ENCODE data around the gene ANKRD34B.

The ANKRD34B gene

DNA sequence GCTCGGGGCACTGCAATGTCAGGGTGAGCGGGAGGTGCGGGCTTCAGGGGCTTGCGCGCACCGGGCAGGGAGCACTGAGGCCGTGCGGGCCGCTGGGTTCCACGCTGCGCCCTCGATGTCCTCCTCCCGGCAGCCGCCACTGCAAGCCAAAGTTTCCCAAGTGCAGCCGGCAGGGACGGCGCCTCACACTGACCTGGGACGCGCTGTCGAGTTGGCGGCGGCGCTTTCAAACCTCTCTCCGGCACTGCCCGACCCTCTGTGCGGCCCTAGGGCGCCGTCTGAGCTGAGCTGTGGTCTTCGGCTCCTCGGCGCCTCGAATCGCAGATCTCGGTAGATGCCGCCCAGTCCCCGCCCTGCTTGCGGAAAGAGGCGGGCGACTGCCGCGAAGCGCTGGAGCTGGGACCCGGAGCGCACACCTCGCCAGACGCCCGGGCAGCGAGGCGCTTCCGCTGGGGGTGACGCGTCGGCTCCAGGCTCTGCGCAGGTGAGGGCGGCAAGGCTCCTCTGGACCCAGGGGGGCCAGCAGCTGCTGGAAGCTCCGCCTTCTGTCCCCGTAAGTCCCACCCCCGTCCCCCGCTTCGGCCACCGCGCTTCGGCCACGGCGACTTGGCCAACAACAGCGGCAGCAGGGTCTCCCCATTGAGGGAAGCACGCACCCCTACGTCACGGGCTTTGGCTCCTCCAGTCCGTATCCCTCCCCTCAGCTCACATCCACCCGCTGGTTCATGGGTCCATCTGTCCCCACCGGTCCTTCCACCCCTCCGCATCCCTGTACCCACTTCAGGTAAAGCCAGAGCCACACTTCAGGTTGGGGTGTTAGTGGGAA is at the start of gene ANKRD34B:
TSS of gene ANKRD34B (minus strand) at position 320 of the 826 bp plus-strand sequence. CDS start 10,261 bp downstream, outside the sequence.
- peaks cover 0 to 27% of the 10 kb centered on the region in 2 donors for H3K27me3 ChIP-seq (ENCODE audit: control insufficient read depth in 1 of 2, insufficient read depth in 2 of 2, low read length in 2 of 2)
- H3K4me1 ChIP-seq (ENCODE audit: insufficient read depth, low read length), result no peaks in the 10 kb centered on the region
- H3K9me3 ChIP-seq (ENCODE audit: low read length), result no peaks in the 10 kb centered on the region
- H3K36me3 ChIP-seq (ENCODE audit: insufficient read depth, low read length), result no peaks in the 10 kb centered on the region
- no peak within 1 kb of the TSS for H3K27ac ChIP-seq (ENCODE audit: low read depth, low read length)
- H3K9ac ChIP-seq (ENCODE audit: low read length), result no peak within 1 kb of the TSS
- H3K4me3 ChIP-seq (ENCODE audit: low read depth in 1 of 2, low read length in 2 of 2), result no peak within 1 kb of the TSS

- H3K9ac ChIP-seq (ENCODE audit: low read length), result no peak overlapping the region
- no peaks in the 10 kb centered on the region for H3K9me3 ChIP-seq (ENCODE audit: low read length)
- H3K4me3 ChIP-seq (ENCODE audit: low read depth in 1 of 2, low read length in 2 of 2), result no peak overlapping the region
These were observed 49.0 kb upstream of the ANKRD34B start for GRCh38 chr5:80619086-80619485.

DNA sequence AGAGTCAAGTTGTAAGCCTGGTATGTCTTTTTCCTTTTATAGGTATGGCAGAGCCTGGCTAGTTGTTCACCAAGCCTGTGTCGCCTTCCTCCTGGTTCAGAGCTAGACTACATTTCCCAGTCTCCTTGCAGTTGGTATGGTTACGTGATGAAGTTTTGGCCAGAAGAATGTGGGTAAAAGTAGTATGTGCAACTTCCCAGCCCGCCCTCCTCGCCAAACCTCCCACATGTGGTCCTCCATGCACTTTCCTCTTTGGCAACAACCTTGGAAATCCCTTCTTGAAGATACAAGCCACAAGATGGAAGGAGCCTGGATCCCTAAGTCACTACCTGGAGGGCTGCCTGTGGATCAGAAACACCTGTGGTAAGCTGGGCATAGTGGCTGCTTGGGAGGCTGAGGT is 48.4 kb upstream of the ANKRD34B start:
- no peaks in the 10 kb centered on the region for H3K36me3 ChIP-seq (ENCODE audit: insufficient read depth, low read length)
- no peak overlapping the region for H3K27ac ChIP-seq (ENCODE audit: low read depth, low read length)
- H3K27me3 ChIP-seq (ENCODE audit: control insufficient read depth in 1 of 2, insufficient read depth in 2 of 2, low read length in 2 of 2), result no peaks in the 10 kb centered on the region
- no peak overlapping the region for H3K4me3 ChIP-seq (ENCODE audit: low read depth in 1 of 2, low read length in 2 of 2)
- H3K9ac ChIP-seq (ENCODE audit: low read length), result no peak overlapping the region
- no peaks in the 10 kb centered on the region for H3K4me1 ChIP-seq (ENCODE audit: insufficient read depth, low read length)
- no peaks in the 10 kb centered on the region for H3K9me3 ChIP-seq (ENCODE audit: low read length)

More at GRCh38 chr5:80619086-80619485, 49.0 kb upstream of the ANKRD34B start:
- no peak overlapping the region for H3K27ac ChIP-seq (ENCODE audit: low read depth, low read length)
- H3K36me3 ChIP-seq (ENCODE audit: insufficient read depth, low read length), result no peaks in the 10 kb centered on the region
- H3K27me3 ChIP-seq (ENCODE audit: control insufficient read depth in 1 of 2, insufficient read depth in 2 of 2, low read length in 2 of 2), result no peaks in the 10 kb centered on the region
- no peaks in the 10 kb centered on the region for H3K4me1 ChIP-seq (ENCODE audit: insufficient read depth, low read length)

DNA sequence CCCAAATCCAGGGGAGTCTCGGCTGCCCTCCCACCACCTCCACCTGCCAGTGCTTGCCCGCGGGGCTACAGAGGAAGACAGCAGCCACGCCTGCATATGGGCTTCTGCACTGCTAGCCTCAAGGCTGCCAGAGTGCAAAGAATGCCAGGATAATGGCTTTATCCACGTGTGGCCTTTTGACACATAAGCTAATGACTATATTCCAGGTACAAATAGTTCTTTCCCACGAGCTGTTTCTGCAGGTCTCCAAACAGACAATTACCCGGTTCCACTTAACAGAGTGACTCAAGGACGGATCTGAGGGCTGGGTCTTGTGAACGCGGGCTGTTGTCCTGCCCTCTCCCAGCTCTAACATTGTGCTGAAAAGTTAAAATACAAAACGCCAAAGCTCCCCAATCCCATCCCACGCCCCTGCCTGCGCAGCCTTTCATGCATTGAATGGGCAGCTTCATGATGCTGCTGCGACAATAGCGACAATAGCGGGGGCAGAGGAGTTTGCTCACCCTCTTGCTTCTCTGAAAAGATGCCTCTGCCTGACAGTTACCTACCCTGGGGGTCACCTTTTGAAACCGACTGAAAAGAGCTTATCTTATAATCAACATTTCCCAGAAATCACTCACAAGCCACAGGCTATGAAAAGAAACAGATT is 45.3 kb upstream of the ANKRD34B start:
- Histone ChIP-seq H3K27me3 (ENCODE audit: control insufficient read depth in 1 of 2, insufficient read depth in 2 of 2, low read length in 2 of 2) (no peaks in the 10 kb centered on the region), H3K27ac (ENCODE audit: low read depth, low read length) (no peak overlapping the region), H3K4me1 (ENCODE audit: insufficient read depth, low read length) (no peaks in the 10 kb centered on the region), H3K9ac (ENCODE audit: low read length) (no peak overlapping the region), H3K4me3 (ENCODE audit: low read depth in 1 of 2, low read length in 2 of 2) (no peak overlapping the region), H3K36me3 (ENCODE audit: insufficient read depth, low read length) (no peaks in the 10 kb centered on the region), H3K9me3 (ENCODE audit: low read length) (no peaks in the 10 kb centered on the region)

GRCh38 chr5:80609692-80610091 is 39.6 kb upstream of the ANKRD34B start:
- H3K9me3 ChIP-seq (ENCODE audit: low read length), result no peaks in the 10 kb centered on the region
- H3K4me3 ChIP-seq (ENCODE audit: low read depth in 1 of 2, low read length in 2 of 2), result no peak overlapping the region
- no peaks in the 10 kb centered on the region for H3K27me3 ChIP-seq (ENCODE audit: control insufficient read depth in 1 of 2, insufficient read depth in 2 of 2, low read length in 2 of 2)
- H3K36me3 ChIP-seq (ENCODE audit: insufficient read depth, low read length), result no peaks in the 10 kb centered on the region
- no peak overlapping the region for H3K9ac ChIP-seq (ENCODE audit: low read length)
- H3K4me1 ChIP-seq (ENCODE audit: insufficient read depth, low read length), result no peaks in the 10 kb centered on the region
- H3K27ac ChIP-seq (ENCODE audit: low read depth, low read length), result no peak overlapping the region

DNA sequence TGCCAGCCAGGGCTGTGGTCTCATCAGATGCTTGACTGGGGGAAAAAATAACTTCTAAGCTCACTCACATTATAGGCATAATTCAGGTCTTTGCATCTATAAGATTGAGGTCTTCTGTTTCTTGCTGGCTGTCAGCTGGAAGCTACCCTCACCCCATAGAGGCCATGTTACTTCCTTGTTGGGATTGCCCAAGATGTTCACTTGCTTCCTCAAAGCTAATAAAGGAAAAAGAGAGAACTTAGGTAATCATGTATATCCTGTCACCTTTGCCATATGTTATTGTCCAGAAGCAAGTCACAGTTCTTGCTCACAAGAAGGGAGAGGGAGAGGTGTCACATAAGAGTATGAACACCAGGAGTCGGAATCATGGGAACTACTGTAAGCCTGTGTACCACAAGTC is 38.7 kb upstream of the ANKRD34B start:
- no peak overlapping the region for H3K4me3 ChIP-seq (ENCODE audit: low read depth in 1 of 2, low read length in 2 of 2)
- H3K27ac ChIP-seq (ENCODE audit: low read depth, low read length), result no peak overlapping the region
- no peak overlapping the region for H3K9ac ChIP-seq (ENCODE audit: low read length)
- H3K36me3 ChIP-seq (ENCODE audit: insufficient read depth, low read length), result no peaks in the 10 kb centered on the region
- H3K27me3 ChIP-seq (ENCODE audit: control insufficient read depth in 1 of 2, insufficient read depth in 2 of 2, low read length in 2 of 2), result no peaks in the 10 kb centered on the region
- H3K4me1 ChIP-seq (ENCODE audit: insufficient read depth, low read length), result no peaks in the 10 kb centered on the region
- no peaks in the 10 kb centered on the region for H3K9me3 ChIP-seq (ENCODE audit: low read length)

DNA sequence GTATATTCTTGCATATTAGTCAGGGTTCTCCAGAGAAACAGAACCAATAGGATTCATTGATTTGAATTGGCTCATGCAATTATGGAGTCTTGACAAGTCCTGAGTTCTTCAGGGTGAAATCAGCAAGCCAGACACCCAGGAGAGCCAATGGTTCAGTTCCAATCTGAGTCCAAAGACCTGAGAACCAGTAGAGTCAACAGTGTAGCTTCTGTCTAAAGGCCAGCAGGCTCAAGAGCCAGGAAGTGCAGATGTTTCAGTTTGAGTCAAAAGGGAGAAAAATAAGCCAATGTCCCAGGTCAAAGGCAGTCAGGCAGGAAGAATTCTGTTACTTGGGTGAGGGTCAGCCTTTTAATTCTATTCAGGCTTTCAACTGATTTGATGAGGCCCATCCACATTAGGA is 37.8 kb upstream of the ANKRD34B start:
- Histone ChIP-seq H3K27me3 (ENCODE audit: control insufficient read depth in 1 of 2, insufficient read depth in 2 of 2, low read length in 2 of 2) (no peaks in the 10 kb centered on the region), H3K4me1 (ENCODE audit: insufficient read depth, low read length) (no peaks in the 10 kb centered on the region), H3K9me3 (ENCODE audit: low read length) (no peaks in the 10 kb centered on the region), H3K27ac (ENCODE audit: low read depth, low read length) (no peak overlapping the region), H3K4me3 (ENCODE audit: low read depth in 1 of 2, low read length in 2 of 2) (no peak overlapping the region), H3K9ac (ENCODE audit: low read length) (no peak overlapping the region), H3K36me3 (ENCODE audit: insufficient read depth, low read length) (no peaks in the 10 kb centered on the region)

- no peak overlapping the region for H3K4me3 ChIP-seq (ENCODE audit: low read depth in 1 of 2, low read length in 2 of 2)
- no peaks in the 10 kb centered on the region for H3K36me3 ChIP-seq (ENCODE audit: insufficient read depth, low read length)
- no peak overlapping the region for H3K27ac ChIP-seq (ENCODE audit: low read depth, low read length)
- no peaks in the 10 kb centered on the region for H3K4me1 ChIP-seq (ENCODE audit: insufficient read depth, low read length)
- no peaks in the 10 kb centered on the region for H3K9me3 ChIP-seq (ENCODE audit: low read length)
- H3K9ac ChIP-seq (ENCODE audit: low read length), result no peak overlapping the region
- no peaks in the 10 kb centered on the region for H3K27me3 ChIP-seq (ENCODE audit: control insufficient read depth in 1 of 2, insufficient read depth in 2 of 2, low read length in 2 of 2)
These were observed 37.3 kb upstream of the ANKRD34B start for GRCh38 chr5:80607343-80607742.

DNA sequence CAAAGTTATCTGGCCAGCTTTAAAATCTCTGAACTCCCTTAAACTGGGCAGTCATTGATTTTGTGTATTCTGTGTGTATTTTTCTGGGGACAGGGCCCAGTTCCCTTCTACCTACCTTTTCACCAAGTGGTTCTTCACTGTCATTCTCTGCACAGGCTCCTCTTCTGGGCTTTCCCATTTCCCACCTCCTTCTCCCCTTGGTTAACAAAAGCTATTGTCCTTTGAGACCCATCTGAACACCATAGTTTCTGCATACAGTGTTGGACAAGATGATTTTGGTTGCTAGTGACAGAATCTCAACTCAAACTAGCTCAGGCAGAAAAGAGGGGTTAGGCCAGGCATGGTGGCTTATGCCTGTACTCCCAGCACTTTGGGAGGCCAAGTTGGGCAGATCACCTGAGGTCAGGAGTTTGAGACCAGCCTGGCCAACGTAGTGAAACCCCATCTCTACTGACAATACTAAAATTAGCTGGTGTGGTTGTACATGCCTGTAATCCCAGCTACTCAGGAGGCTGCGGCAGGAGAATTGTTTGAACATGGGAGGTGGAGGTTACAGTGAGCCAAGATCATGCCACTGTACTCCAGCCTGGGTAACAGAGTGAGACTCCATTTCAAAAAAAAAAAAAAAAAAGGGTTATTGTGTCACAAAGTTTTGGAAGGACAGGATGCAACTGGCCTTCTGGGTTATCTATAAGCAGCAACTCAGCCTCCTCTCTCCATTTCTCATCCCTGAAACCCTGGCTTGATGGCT is 31.0 kb upstream of the ANKRD34B start:
- H3K4me1 ChIP-seq (ENCODE audit: insufficient read depth, low read length), result no peaks in the 10 kb centered on the region
- H3K4me3 ChIP-seq (ENCODE audit: low read depth in 1 of 2, low read length in 2 of 2), result no peak overlapping the region

GRCh38 chr5:80597500-80597899 is 27.4 kb upstream of the ANKRD34B start:
- no peak overlapping the region for H3K27ac ChIP-seq (ENCODE audit: low read depth, low read length)
- no peaks in the 10 kb centered on the region for H3K27me3 ChIP-seq (ENCODE audit: control insufficient read depth in 1 of 2, insufficient read depth in 2 of 2, low read length in 2 of 2)
- H3K4me3 ChIP-seq (ENCODE audit: low read depth in 1 of 2, low read length in 2 of 2), result no peak overlapping the region
- H3K9me3 ChIP-seq (ENCODE audit: low read length), result no peaks in the 10 kb centered on the region
- H3K9ac ChIP-seq (ENCODE audit: low read length), result no peak overlapping the region
- no peaks in the 10 kb centered on the region for H3K36me3 ChIP-seq (ENCODE audit: insufficient read depth, low read length)
- no peaks in the 10 kb centered on the region for H3K4me1 ChIP-seq (ENCODE audit: insufficient read depth, low read length)

More for the DNA sequence above, 31.0 kb upstream of the ANKRD34B start:
- Histone ChIP-seq H3K9me3 (ENCODE audit: low read length) (no peaks in the 10 kb centered on the region), H3K36me3 (ENCODE audit: insufficient read depth, low read length) (no peaks in the 10 kb centered on the region), H3K27me3 (ENCODE audit: control insufficient read depth in 1 of 2, insufficient read depth in 2 of 2, low read length in 2 of 2) (no peaks in the 10 kb centered on the region), H3K27ac (ENCODE audit: low read depth, low read length) (no peak overlapping the region), H3K9ac (ENCODE audit: low read length) (no peak overlapping the region)

DNA sequence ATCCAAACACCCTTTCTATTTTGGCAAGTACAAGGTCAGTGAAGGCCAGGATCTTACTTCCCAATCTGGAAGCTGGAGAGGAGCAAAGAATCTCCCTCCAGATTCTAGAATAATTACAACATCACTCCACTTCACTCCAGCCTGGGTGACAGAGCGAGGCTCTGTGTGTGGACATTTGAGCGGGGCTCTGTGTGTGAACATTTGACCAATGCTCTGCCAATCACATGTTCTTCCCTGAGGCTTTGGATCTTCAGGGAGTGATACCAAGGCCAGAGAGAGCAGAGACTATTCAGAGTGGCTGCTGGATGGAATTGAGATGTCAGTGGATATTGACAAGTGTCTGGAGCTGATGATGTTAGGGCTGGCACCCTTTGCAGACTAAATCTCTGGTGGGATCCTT is 24.7 kb upstream of the ANKRD34B start:
- no peaks in the 10 kb centered on the region for H3K36me3 ChIP-seq (ENCODE audit: insufficient read depth, low read length)
- no peaks in the 10 kb centered on the region for H3K27me3 ChIP-seq (ENCODE audit: control insufficient read depth in 1 of 2, insufficient read depth in 2 of 2, low read length in 2 of 2)
- H3K9me3 ChIP-seq (ENCODE audit: low read length), result no peaks in the 10 kb centered on the region
- H3K27ac ChIP-seq (ENCODE audit: low read depth, low read length), result no peak overlapping the region
- H3K4me1 ChIP-seq (ENCODE audit: insufficient read depth, low read length), result no peaks in the 10 kb centered on the region
- H3K9ac ChIP-seq (ENCODE audit: low read length), result no peak overlapping the region
- H3K4me3 ChIP-seq (ENCODE audit: low read depth in 1 of 2, low read length in 2 of 2), result no peak overlapping the region

All from muscle layer of colon (tissue), 2 donors.